ENCODE data around the gene HPCAL1. TPM values are rescaled to one million over a fixed set of nuclear protein-coding genes. Genes with fewer than 3 reads are reported as not detected.

Gene HPCAL1
- total RNA-seq, 1 donor from 2014 or later = 3.7 TPM

- Histone ChIP-seq H3F3A (ENCODE audit: low read depth) (peaks cover 16% of the 10 kb centered on the region), H3K27me3 (peaks cover 15% of the 10 kb centered on the region), H3K9ac (no peak overlapping the region), H3K79me2 (ENCODE audit: low read depth) (peaks cover 12% of the 10 kb centered on the region), H2AFZ (replicated peaks) (no peak overlapping the region), H3K4me2 (no peak overlapping the region), H4K20me1 (ENCODE audit: low read depth) (peaks cover 9% of the 10 kb centered on the region), H3K9me3 (ENCODE audit: low read depth) (no peaks in the 10 kb centered on the region), H3K4me1 (peaks cover 23% of the 10 kb centered on the region), H3K36me3 (no peaks in the 10 kb centered on the region), H3K4me3 (no peak overlapping the region), H3K27ac (no peak overlapping the region)
- Mint-ChIP-seq H3K9me3 (no peaks in the 10 kb centered on the region), H3K4me1 (peaks cover 36% of the 10 kb centered on the region), H3K27ac (no peak overlapping the region), H3K4me3 (no peak overlapping the region), H3K36me3 (peaks cover 6% of the 10 kb centered on the region), H3K27me3 (ENCODE audit: insufficient read depth, low read depth) (no peaks in the 10 kb centered on the region)
- no peak for DNase-seq (ENCODE audit: low spot score)
- TF ChIP-seq EZH2phosphoT487 (IDR thresholded peaks at IDR 0.05) = no peak
- TF ChIP-seq EZH2 (IDR thresholded peaks at IDR 0.05) = no peak
- TF ChIP-seq, protein P1, sequence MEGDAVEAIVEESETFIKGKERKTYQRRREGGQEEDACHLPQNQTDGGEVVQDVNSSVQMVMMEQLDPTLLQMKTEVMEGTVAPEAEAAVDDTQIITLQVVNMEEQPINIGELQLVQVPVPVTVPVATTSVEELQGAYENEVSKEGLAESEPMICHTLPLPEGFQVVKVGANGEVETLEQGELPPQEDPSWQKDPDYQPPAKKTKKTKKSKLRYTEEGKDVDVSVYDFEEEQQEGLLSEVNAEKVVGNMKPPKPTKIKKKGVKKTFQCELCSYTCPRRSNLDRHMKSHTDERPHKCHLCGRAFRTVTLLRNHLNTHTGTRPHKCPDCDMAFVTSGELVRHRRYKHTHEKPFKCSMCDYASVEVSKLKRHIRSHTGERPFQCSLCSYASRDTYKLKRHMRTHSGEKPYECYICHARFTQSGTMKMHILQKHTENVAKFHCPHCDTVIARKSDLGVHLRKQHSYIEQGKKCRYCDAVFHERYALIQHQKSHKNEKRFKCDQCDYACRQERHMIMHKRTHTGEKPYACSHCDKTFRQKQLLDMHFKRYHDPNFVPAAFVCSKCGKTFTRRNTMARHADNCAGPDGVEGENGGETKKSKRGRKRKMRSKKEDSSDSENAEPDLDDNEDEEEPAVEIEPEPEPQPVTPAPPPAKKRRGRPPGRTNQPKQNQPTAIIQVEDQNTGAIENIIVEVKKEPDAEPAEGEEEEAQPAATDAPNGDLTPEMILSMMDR (IDR thresholded peaks at IDR 0.05) = no peak
Measured at GRCh38 chr2:10451819-10452218, 149.1 kb downstream of the HPCAL1 start.

DNA sequence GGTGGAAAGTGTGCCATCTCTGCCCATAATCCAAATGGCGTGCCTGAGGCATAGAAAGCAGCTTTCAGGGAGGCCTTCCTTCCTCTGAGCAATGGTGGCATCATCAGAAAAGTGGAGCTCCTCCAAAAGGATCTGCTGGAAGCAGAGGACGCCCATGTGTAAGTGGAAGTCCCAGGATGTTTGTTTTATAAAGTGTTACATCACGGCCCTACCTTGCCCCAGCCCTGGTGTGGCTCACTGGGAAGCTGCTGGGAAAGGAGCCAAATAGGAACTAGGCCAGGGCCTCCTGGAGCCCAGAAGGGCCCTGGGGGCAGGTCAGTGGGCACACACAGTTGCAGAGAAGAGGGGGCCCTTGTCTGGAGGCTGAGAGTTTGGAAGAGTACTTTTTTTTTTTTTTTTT is 149.6 kb downstream of the HPCAL1 start:
- Histone ChIP-seq H3K27ac (no peak overlapping the region), H4K20me1 (ENCODE audit: low read depth) (peaks cover 4% of the 10 kb centered on the region), H3K9ac (no peak overlapping the region), H3K9me3 (ENCODE audit: low read depth) (no peaks in the 10 kb centered on the region), H2AFZ (replicated peaks) (no peak overlapping the region), H3K27me3 (peaks cover 15% of the 10 kb centered on the region), H3K4me1 (peaks cover 19% of the 10 kb centered on the region), H3F3A (ENCODE audit: low read depth) (peaks cover 16% of the 10 kb centered on the region), H3K4me3 (no peak overlapping the region), H3K36me3 (no peaks in the 10 kb centered on the region), H3K79me2 (ENCODE audit: low read depth) (peaks cover 7% of the 10 kb centered on the region), H3K4me2 (no peak overlapping the region)
- TF ChIP-seq EZH2phosphoT487 (IDR thresholded peaks at IDR 0.05) (no peak), EZH2 (IDR thresholded peaks at IDR 0.05) (no peak)
- TF ChIP-seq, protein P1 (IDR thresholded peaks at IDR 0.05) = no peak
- Mint-ChIP-seq H3K36me3 (peaks cover 5% of the 10 kb centered on the region), H3K4me1 (peaks cover 37% of the 10 kb centered on the region), H3K27ac (no peak overlapping the region), H3K27me3 (ENCODE audit: insufficient read depth, low read depth) (peaks cover 3% of the 10 kb centered on the region), H3K9me3 (no peaks in the 10 kb centered on the region), H3K4me3 (no peak overlapping the region)
- no peak for DNase-seq (ENCODE audit: low spot score)

GRCh38 chr2:10452956-10453904 is 150.5 kb downstream of the HPCAL1 start:
- peaks cover 19% of the 10 kb centered on the region for H3K4me1 ChIP-seq
- peak overlapping the region; percentile 38 for H3K4me2 ChIP-seq
- H3K36me3 Mint-ChIP-seq = peaks cover 4% of the 10 kb centered on the region
- no peaks in the 10 kb centered on the region for H3K79me2 ChIP-seq (ENCODE audit: low read depth)
- H3K27ac ChIP-seq = no peak overlapping the region
- peaks cover 15% of the 10 kb centered on the region for H3K27me3 ChIP-seq
- TF ChIP-seq EZH2 (IDR thresholded peaks at IDR 0.05) (no peak), EZH2phosphoT487 (IDR thresholded peaks at IDR 0.05) (no peak)
- TF ChIP-seq, protein P1 (IDR thresholded peaks at IDR 0.05) = no peak
- H3K9me3 ChIP-seq (ENCODE audit: low read depth) = no peaks in the 10 kb centered on the region
- H3K9ac ChIP-seq = no peak overlapping the region
- no peak overlapping the region for H2AFZ ChIP-seq (replicated peaks)
- H3K27ac Mint-ChIP-seq = peak overlapping the region; percentile 86
- H3K27me3 Mint-ChIP-seq (ENCODE audit: insufficient read depth, low read depth) = peaks cover 3% of the 10 kb centered on the region
- H3K4me3 Mint-ChIP-seq = no peak overlapping the region
- DNase-seq (ENCODE audit: low spot score) = peak; percentile 73
- H4K20me1 ChIP-seq (ENCODE audit: low read depth) = no peaks in the 10 kb centered on the region
- H3K4me3 ChIP-seq = no peak overlapping the region
- H3K4me1 Mint-ChIP-seq = peaks cover 36% of the 10 kb centered on the region
- peaks cover 16% of the 10 kb centered on the region for H3F3A ChIP-seq (ENCODE audit: low read depth)
- no peaks in the 10 kb centered on the region for H3K36me3 ChIP-seq
- no peaks in the 10 kb centered on the region for H3K9me3 Mint-ChIP-seq

All from neural progenitor cell (in vitro differentiated cells).